K562 (cell line): ENCODE measurements around the gene DRICH1. TPM values are rescaled to one million over a fixed set of nuclear protein-coding genes. Genes with fewer than 3 reads are reported as not detected.
"Not testable (repeated sequence)": the region's sequence is repeated elsewhere in the genome, so short reads cannot be mapped to it uniquely, and the experiment has no call there.

Experiments used
- ATAC-seq: fragments of 200-7000 bp; cut with Tn5 transposase; 3 replicates; pipeline ENCODE4 v1.9.1; 2020; ENCODE audit warnings: moderate library complexity
- BruUV-seq: library from RNA; stranded (reverse); fragments of 400-500 nt; replicated peaks from 2 replicates; lab custom pipeline; 2021; lab: Mats Ljungman, UMichigan
- CTCF ChIA-PET: fragments of 300-600 bp; formaldehyde crosslinking; extraction: SDS; loops from one replicate; lab custom pipeline; 2021; ENCODE audit warnings: low intra/inter-chr PET ratio; lab: Yijun Ruan, JAX
- POLR2A ChIA-PET: fragments of 300-600, 350-650 bp; sonication (Branson Sonifier 250); formaldehyde crosslinking; extraction: SDS; loops from one replicate; lab custom pipeline; 2021; ENCODE audit warnings: antibody characterized with exemption, inconsistent platforms; lab: Yijun Ruan, JAX
- DNase-seq, 4 experiments: peaks; one replicate each; pipeline versions ENCODE4 v3.0.0 to v3.0.0-alpha.2; 2011 to 2018; ENCODE audit warnings: low spot score in 3 of 4, mixed read lengths in 3 of 4; ENCODE audit errors: extremely low read depth in 1 of 4
- FAIRE-seq: peaks from 2 replicates; lab custom pipeline; 2011; peaks lifted over from hg19 to GRCh38; lab: Jason Lieb, UNC
- H2AFZ ChIP-seq: 2 replicates; pipeline ENCODE4 v1.6.0; 2011; ENCODE audit warnings: low read depth, low read length, control low read depth, inconsistent platforms
- H3K27ac ChIP-seq: fragments of 200-600 bp; 3 replicates; pipeline ENCODE4 v1.8.0; 2011; ENCODE audit warnings: low read depth, mild to moderate bottlenecking, control low read depth, inconsistent platforms, low read length, moderate library complexity, mixed read lengths; ENCODE audit errors: extremely low read depth
- H3K27me3 ChIP-seq, 2 experiments: fragments of 300-600 bp in 1 of 2; 2 replicates in 1 of 2; 3 replicates in 1 of 2; pipeline versions ENCODE4 v1.6.0 to v1.8.0; 2011; ENCODE audit warnings: inconsistent platforms in 2 of 2, low read length in 2 of 2, mild to moderate bottlenecking in 1 of 2, mixed read lengths in 1 of 2, moderate library complexity in 1 of 2; ENCODE audit not compliant: control insufficient read depth in 2 of 2, insufficient read depth in 2 of 2
- H3K36me3 ChIP-seq: fragments of 300-600 bp; 3 replicates; pipeline ENCODE4 v1.8.0; 2011; ENCODE audit warnings: mild to moderate bottlenecking, low read length, inconsistent platforms; ENCODE audit not compliant: control insufficient read depth, insufficient read depth
- H3K4me1 ChIP-seq, 2 experiments: fragments of 200-600 bp in 1 of 2; replicated peaks in 1 of 2; 2 replicates in 1 of 2; 3 replicates in 1 of 2; pipeline versions ENCODE4 v1.5.1 to v1.8.0; 2011; ENCODE audit warnings: inconsistent platforms in 2 of 2, low read length in 2 of 2, mild to moderate bottlenecking in 1 of 2, mixed read lengths in 1 of 2, moderate library complexity in 1 of 2; ENCODE audit not compliant: control insufficient read depth in 2 of 2, insufficient read depth in 2 of 2
- H3K4me2 ChIP-seq: 2 replicates; pipeline ENCODE4 v1.6.1; 2011; ENCODE audit warnings: low read length, control low read depth, inconsistent platforms, mixed read lengths; ENCODE audit not compliant: insufficient read depth
- H3K4me3 ChIP-seq: fragments of 200-600 bp; sonication (generic), shearing (Covaris generic); 2 replicates; pipeline ENCODE4 v1.5.1; 2016; ENCODE audit warnings: control low read depth, inconsistent platforms
- H3K79me2 ChIP-seq: fragments of 200-600 bp; 3 replicates; pipeline ENCODE4 v1.8.0; 2011; ENCODE audit warnings: low read length, inconsistent platforms; ENCODE audit not compliant: control insufficient read depth, insufficient read depth
- H3K9ac ChIP-seq, 2 experiments: 2 replicates each; pipeline versions ENCODE4 v1.6.0 to v1.6.1; 2011; ENCODE audit warnings: low read depth in 2 of 2, low read length in 2 of 2, control low read depth in 1 of 2, inconsistent platforms in 1 of 2, mild to moderate bottlenecking in 1 of 2, mixed read lengths in 1 of 2; ENCODE audit not compliant: insufficient read depth in 1 of 2
- H3K9me1 ChIP-seq: one replicate; pipeline ENCODE4 v1.6.0; 2011; ENCODE audit warnings: inconsistent platforms, mild to moderate bottlenecking, low read length, moderate library complexity; ENCODE audit not compliant: control insufficient read depth, insufficient read depth
- H3K9me3 ChIP-seq: replicated peaks from 2 replicates; pipeline ENCODE4 v1.5.1; 2011; ENCODE audit warnings: low read depth, low read length, inconsistent platforms; ENCODE audit not compliant: control insufficient read depth, insufficient read depth
- H4K20me1 ChIP-seq: replicated peaks from 2 replicates; pipeline ENCODE4 v1.6.1; 2011; ENCODE audit warnings: low read length, inconsistent platforms, mixed read lengths; ENCODE audit not compliant: control insufficient read depth, insufficient read depth
- ATF7 ChIP-seq: fragments of 450-650 bp; IDR thresholded peaks from 2 replicates; pipeline ENCODE4 v1.7.1; 2014; ENCODE audit warnings: mild to moderate bottlenecking, moderate library complexity
- CC2D1A ChIP-seq: fragments of 450-650 bp; IDR thresholded peaks from 2 replicates; pipeline ENCODE4 v1.6.1; 2017; ENCODE audit warnings: mild to moderate bottlenecking
- CCAR2 ChIP-seq: fragments of 200-400 bp; formaldehyde crosslinking; IDR thresholded peaks from 2 replicates; pipeline ENCODE4 v1.6.1; 2017; ENCODE audit warnings: mild to moderate bottlenecking, low read depth, low read length
- ESRRB ChIP-seq: fragments of 250-450 bp; sonication (Bioruptor Pico); IDR thresholded peaks from 2 replicates; pipeline ENCODE4 v1.5.0; 2020; ENCODE audit warnings: mild to moderate bottlenecking, moderate library complexity, borderline replicate concordance
- PHF20 ChIP-seq: fragments of 450-650 bp; IDR thresholded peaks from 2 replicates; pipeline ENCODE4 v1.6.1; 2018; ENCODE audit not compliant: partially characterized antibody
- USF1 ChIP-seq: sonication (generic); formaldehyde crosslinking; IDR thresholded peaks from 2 replicates; pipeline ENCODE4 v1.9.0; 2022; ENCODE audit warnings: mild to moderate bottlenecking, missing genetic modification reagents
- WGBS: fragments of 100-300 bp; shearing (Covaris generic); methylation state at CpG from one replicate; pipeline ENCODE4 v1.1.6; 2016; ENCODE audit warnings: low coverage, mixed read lengths; ENCODE audit not compliant: insufficient coverage; ENCODE audit errors: missing lambda C conversion rate; 5-methylcytosine and 5-hydroxymethylcytosine counted together
- in situ Hi-C: fragments of 300-500 bp; cut with MboI; formaldehyde crosslinking; loops from 4 replicates; pipeline ENCODE4 v1.15.0; 2018; ENCODE audit warnings: inconsistent platforms, mixed read lengths
- intact Hi-C: fragments of 100-400 bp; cut with micrococcal nuclease; formaldehyde crosslinking; loops from 2 replicates; pipeline ENCODE4 v1.14.2; 2022
- polyA plus RNA-seq, 8 experiments: library from polyadenylated mRNA; depleted of rRNA in 4 of 8; stranded (reverse) in 5 of 8; unstranded in 3 of 8; fragments of >200 nt; fragmentation: Nextera tagmentation in 2 of 8; fragmentation: Illumina TruSeq in 1 of 8; extraction: Ambion mirVana in 2 of 8; extraction: Trizol in 1 of 8; gene quantifications; 2 replicates each; pipeline versions ENCODE4 v1.2.1 to v1.2.3, GENCODE V29; 2011 to 2014; ENCODE audit warnings: inconsistent platforms in 1 of 8, missing spikeins in 1 of 8
- total RNA-seq, 7 experiments: library from RNA; depleted of rRNA in 6 of 7; stranded (reverse); fragments of >200 nt in 6 of 7; fragmentation: Illumina TruSeq in 2 of 7; extraction: Trizol in 2 of 7; gene quantifications; 2 replicates each; pipeline versions ENCODE4 v1.2.1 to v1.2.3, GENCODE V29; 2011 to 2021; ENCODE audit warnings: low replicate concordance in 1 of 7

Gene DRICH1
- total and polyA plus RNA-seq, 9 of the 15 experiments (the other 6 are each of a cell fraction or from before 2014, with no cell fraction given) = 0.07 to 0.36 (median 0.14) TPM; not detected in 2

DNA sequence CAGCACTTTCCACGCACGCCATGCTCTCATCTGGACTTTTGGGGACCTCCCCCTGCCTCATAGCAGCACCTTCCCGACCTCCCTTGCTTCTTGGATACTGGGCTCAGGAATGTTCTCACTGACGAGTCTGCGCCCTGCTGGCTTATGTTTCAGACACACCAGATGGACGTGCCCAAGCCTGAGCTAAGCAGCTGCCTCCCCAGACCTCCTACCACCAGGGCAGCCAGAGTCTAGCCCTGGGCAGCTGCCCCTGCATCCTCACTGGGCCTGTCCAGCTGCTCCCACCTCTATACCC lies 45.5 kb upstream of the DRICH1 start (continued):
- no peak for TF ChIP-seq PHF20
- no peak for TF ChIP-seq ATF7
- no peak for TF ChIP-seq CCAR2
- TF ChIP-seq ESRRB (CRISPR knock-in tag) = no peak
- no peak for TF ChIP-seq USF1 (CRISPR knock-in tag)
- no peak for TF ChIP-seq CC2D1A

DNA sequence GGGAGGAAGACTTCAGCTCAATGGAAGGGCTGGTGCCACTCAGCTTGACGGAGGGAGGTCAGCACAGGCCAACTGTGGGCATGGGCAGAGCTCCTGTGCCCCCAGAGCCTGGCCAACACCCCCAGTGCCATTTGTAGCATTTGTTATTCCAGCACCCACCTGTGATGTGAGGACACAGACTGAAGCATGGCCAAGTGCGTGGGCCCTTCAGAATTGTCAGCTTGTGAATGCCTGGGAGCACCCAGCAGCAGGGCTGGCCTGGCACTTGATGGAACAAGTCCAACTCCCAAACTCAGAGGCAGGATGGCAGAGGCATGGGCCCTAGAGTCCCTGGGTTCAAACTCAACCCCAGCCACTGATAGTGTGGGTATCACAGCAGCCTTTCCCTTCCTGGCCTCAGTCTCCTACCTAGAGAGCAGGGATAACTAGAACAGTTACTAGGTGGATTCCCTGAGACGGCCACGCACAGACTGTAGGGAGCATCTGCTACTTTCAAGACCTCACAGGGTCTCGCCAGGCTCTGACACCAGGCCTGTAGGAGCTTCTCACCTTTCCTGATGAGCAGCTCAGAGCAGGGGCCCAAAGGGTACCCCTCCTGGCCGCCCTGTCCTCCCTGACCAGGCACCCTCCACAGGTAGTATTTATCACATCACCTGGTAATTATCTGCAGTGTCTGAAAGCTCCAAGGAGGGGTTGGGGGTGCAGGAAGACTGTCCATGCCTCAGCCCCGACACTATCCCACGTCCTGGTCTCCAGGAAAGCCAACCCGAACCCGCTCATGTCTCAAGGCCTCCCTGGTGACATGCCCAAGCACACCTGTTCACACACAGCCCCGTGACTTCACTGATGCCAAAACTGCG lies 45.0 kb upstream of the DRICH1 start:
- H3K27ac ChIP-seq, H3K9me3 ChIP-seq, intact Hi-C loops, FAIRE-seq, H3K4me2 ChIP-seq, H4K20me1 ChIP-seq, ATAC-seq, H3K9me1 ChIP-seq, H3K4me3 ChIP-seq, DNase-seq, BruUV-seq, H3K9ac ChIP-seq, H3K27me3 ChIP-seq, H2AFZ ChIP-seq, POLR2A ChIA-PET, H3K79me2 ChIP-seq, H3K4me1 ChIP-seq, CTCF ChIA-PET, H3K36me3 ChIP-seq: not testable (repeated sequence)
- 80% methylated on average over 6 of the region's 12 CpGs for WGBS
- in situ Hi-C loops = loop anchor here (5.0 kb wide), 1 partner anchor 925 kb away; the partner anchor contains the start of gene GGT1
